Measurements from ENCODE around the gene SYCP2L.

The SYCP2L gene

GRCh38 chr6:11012295-11012754 is 125.5 kb downstream of the SYCP2L start:
- DNase-seq, result no peak

GRCh38 chr6:11012976-11013720 is 126.3 kb downstream of the SYCP2L start:
- no peak for DNase-seq

DNA sequence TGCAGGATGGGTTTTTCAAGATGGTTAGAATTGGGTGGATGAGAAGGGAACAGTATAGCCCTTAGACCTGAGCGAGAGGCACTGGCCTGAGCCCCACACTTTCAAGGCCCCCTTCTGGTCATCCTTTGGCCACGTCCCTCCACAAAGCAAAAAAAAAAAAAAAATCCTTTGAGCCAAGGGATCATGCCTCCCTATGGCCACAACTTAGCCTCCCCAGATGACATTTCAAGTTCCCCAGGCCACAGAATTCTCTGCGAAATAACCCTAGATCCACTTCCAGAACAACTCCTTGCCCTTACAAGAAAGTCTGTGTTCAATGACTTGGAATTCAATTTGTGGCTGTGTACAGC is 126.8 kb downstream of the SYCP2L start:
- DNase-seq, result no peak

- no peak for DNase-seq
Observed at GRCh38 chr6:11015102-11015501, 128.2 kb downstream of the SYCP2L start.

DNA sequence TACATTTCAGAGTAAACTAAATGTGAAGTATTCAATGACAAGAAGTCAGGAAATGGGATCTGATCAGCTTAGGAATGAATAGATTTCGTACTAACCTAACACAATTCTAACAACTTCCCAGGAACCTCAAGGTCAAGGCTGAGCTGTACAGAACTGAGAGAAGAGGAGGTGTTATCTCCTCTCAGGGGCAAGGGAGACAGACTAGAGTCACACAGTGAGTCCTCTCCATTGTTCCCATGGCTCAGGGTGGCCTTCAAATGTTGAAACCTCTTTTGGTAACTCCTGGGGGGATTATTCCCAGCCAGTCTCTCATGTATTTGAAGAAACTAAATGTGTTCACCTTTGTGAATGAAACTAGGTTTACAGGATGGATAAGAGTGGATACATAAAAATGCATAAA is 129.6 kb downstream of the SYCP2L start:
- no peak for DNase-seq

DNA sequence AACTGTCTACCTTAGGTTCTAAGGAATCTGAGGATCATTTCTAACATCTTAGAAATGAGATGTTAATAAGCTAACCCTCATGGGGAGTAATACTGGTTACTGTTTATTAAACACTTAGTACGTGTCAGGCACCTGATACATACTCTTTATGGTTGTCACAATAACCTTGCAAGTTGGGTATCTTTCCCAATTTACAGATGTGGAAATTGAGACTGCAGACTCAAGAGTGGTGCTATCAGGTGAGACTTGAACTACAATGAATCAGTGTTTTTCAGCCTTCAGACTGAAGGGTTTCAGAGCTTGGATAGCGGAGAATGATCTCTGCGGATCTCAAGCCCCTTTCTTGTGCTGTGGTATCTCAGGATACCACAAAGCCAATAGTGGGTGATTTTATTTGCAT is 130.2 kb downstream of the SYCP2L start:
- DNase-seq, result no peak

DNA sequence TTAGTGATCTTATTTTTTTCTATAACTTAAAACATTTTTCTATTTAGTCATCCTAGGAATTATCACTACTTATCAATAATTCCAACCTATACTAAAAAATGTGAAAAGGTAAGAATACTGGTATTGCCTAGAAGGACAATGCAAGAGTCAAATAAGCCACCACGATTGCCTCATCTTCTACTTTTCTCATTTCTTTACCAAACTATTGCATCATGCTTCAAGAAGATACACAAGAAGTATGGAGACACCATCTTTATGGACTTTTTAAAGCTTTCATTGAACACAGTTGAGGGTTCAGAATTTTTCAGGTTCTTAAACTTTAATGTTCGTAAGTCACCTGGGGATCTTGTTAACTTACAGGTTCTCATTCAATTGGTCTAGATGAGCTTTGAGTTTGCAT is 131.4 kb downstream of the SYCP2L start:
- no peak for DNase-seq

- DNase-seq, result no peak
Observed at GRCh38 chr6:11021003-11021402, 134.2 kb downstream of the SYCP2L start.

DNA sequence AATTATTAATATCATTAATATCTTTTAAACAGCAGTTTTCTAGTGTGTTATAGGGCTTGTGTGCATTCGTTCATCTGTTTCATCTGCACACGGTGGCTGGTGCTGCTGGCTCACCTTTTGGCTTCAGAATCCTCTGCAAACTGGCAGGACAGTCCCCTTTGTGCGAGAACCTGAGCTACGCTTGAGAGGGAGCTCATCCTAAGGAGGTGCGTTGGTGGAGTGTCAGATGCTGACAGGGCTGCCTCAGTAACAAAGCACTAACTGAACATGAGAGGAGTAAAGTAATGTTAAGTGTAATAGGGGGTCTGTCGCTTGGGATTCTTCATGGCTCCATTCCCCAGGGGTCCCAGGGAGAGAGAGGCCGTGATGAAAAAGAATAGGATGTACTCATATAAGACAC is 134.9 kb downstream of the SYCP2L start:
- DNase-seq, result no peak

DNA sequence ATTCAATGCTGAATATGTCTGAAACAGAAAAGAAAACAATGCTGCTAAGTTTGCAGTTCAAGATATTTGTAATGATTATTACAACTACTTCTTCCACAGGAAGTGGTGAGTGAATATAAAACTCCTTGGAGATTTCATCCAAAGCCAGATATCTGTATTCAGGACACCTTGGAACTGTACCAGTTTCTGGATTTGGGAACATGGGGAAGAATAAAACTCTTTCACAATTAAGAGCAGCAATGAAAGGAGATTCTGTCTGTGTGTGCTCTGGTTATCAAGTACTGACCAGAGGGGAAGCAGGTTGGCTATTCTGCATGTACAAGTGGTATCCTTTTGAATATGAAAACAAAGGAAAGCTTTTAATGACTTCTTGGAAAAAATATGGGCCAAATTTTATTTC is 136.2 kb downstream of the SYCP2L start:
- no peak for DNase-seq
